Measurements from ENCODE around the gene GRM5.
"Not testable (repeated sequence)": the region's sequence is repeated elsewhere in the genome, so short reads cannot be mapped to it uniquely, and the experiment has no call there.

The GRM5 gene

GRCh38 chr11:88978992-88979391, 86.8 kb downstream of the GRM5 start:
- in situ Hi-C loops (cut with MboI; ENCODE audit: low sequenced_read_pairs) = not testable (repeated sequence)

GRCh38 chr11:88975441-88975840, 90.3 kb downstream of the GRM5 start:
- in situ Hi-C loops (cut with MboI; ENCODE audit: low sequenced_read_pairs) = not testable (repeated sequence)

GRCh38 chr11:88972210-88972609, 93.6 kb downstream of the GRM5 start:
- in situ Hi-C loops (cut with MboI; ENCODE audit: low sequenced_read_pairs) = no loop called here

GRCh38 chr11:88961621-88962020, 104.2 kb downstream of the GRM5 start:
- in situ Hi-C loops (cut with MboI; ENCODE audit: low sequenced_read_pairs) = not testable (repeated sequence)

- in situ Hi-C loops (cut with MboI; ENCODE audit: low sequenced_read_pairs) = not testable (repeated sequence)
These were observed 105.9 kb downstream of the GRM5 start for GRCh38 chr11:88959857-88960256.

- in situ Hi-C loops (cut with MboI; ENCODE audit: low sequenced_read_pairs) = no loop called here
These were observed 114.8 kb downstream of the GRM5 start for GRCh38 chr11:88950975-88951374.

- in situ Hi-C loops (cut with MboI; ENCODE audit: low sequenced_read_pairs) = not testable (repeated sequence)
These were observed 116.9 kb downstream of the GRM5 start for GRCh38 chr11:88948908-88949307.

- in situ Hi-C loops (cut with MboI; ENCODE audit: low sequenced_read_pairs) = not testable (repeated sequence)
These were observed 117.8 kb downstream of the GRM5 start for GRCh38 chr11:88947843-88948572.

- in situ Hi-C loops (cut with MboI; ENCODE audit: low sequenced_read_pairs) = not testable (repeated sequence)
These were observed 136.1 kb downstream of the GRM5 start for GRCh38 chr11:88929665-88930064.

GRCh38 chr11:88917065-88917464, 148.7 kb downstream of the GRM5 start:
- in situ Hi-C loops (cut with MboI; ENCODE audit: low sequenced_read_pairs) = not testable (repeated sequence)

GRCh38 chr11:88909500-88909899, 156.3 kb downstream of the GRM5 start:
- in situ Hi-C loops (cut with MboI; ENCODE audit: low sequenced_read_pairs) = no loop called here

GRCh38 chr11:88901436-88901835, 164.3 kb downstream of the GRM5 start:
- in situ Hi-C loops (cut with MboI; ENCODE audit: low sequenced_read_pairs) = not testable (repeated sequence)

GRCh38 chr11:88888855-88889254, 176.9 kb downstream of the GRM5 start:
- in situ Hi-C loops (cut with MboI; ENCODE audit: low sequenced_read_pairs) = not testable (repeated sequence)

GRCh38 chr11:88886796-88887195, 179.0 kb downstream of the GRM5 start:
- in situ Hi-C loops (cut with MboI; ENCODE audit: low sequenced_read_pairs) = no loop called here

GRCh38 chr11:88882800-88883199, 183.0 kb downstream of the GRM5 start:
- in situ Hi-C loops (cut with MboI; ENCODE audit: low sequenced_read_pairs) = not testable (repeated sequence)

GRCh38 chr11:88861618-88862017, 204.2 kb downstream of the GRM5 start:
- in situ Hi-C loops (cut with MboI; ENCODE audit: low sequenced_read_pairs) = no loop called here

- in situ Hi-C loops (cut with MboI; ENCODE audit: low sequenced_read_pairs) = not testable (repeated sequence)
These were observed 205.4 kb downstream of the GRM5 start for GRCh38 chr11:88860431-88860830.

- in situ Hi-C loops (cut with MboI; ENCODE audit: low sequenced_read_pairs) = not testable (repeated sequence)
These were observed 211.8 kb downstream of the GRM5 start for GRCh38 chr11:88853963-88854362.

- in situ Hi-C loops (cut with MboI; ENCODE audit: low sequenced_read_pairs) = not testable (repeated sequence)
These were observed 214.2 kb downstream of the GRM5 start for GRCh38 chr11:88851547-88851946.

GRCh38 chr11:88849773-88850172, 216.0 kb downstream of the GRM5 start:
- in situ Hi-C loops (cut with MboI; ENCODE audit: low sequenced_read_pairs) = not testable (repeated sequence)

GRCh38 chr11:88849368-88849767, 216.4 kb downstream of the GRM5 start:
- in situ Hi-C loops (cut with MboI; ENCODE audit: low sequenced_read_pairs) = no loop called here

- in situ Hi-C loops (cut with MboI; ENCODE audit: low sequenced_read_pairs) = not testable (repeated sequence)
These were observed 219.5 kb downstream of the GRM5 start for GRCh38 chr11:88846266-88846665.

- in situ Hi-C loops (cut with MboI; ENCODE audit: low sequenced_read_pairs) = not testable (repeated sequence)
These were observed 220.8 kb downstream of the GRM5 start for GRCh38 chr11:88844941-88845340.
